Thoracic aorta (tissue), 2 donors: ENCODE data around the gene EXOC4. TPM values are rescaled to one million over a fixed set of nuclear protein-coding genes. Genes with fewer than 3 reads are reported as not detected.

Source experiments
- ATAC-seq: fragments of 150-250 bp; one replicate; pipeline ENCODE4 v1.8.0; 2017; ENCODE audit warnings: low read depth; ENCODE audit not compliant: insufficient number of reproducible peaks, low FRiP score
- DNase-seq: peaks from one replicate; pipeline ENCODE4 v3.0.0-alpha.2; 2020; ENCODE audit warnings: low spot score
- H3K27ac ChIP-seq, 2 donors: fragments of 200-600 bp; sonication (generic); 1 replicate in 1 of 2; 2 replicates in 1 of 2; pipeline ENCODE4 v1.5.1; 2016; ENCODE audit warnings: mild to moderate bottlenecking in 2 of 2, moderate library complexity in 2 of 2
- H3K27me3 ChIP-seq: fragments of 200-600 bp; sonication (generic); replicated peaks from 2 replicates; pipeline ENCODE4 v1.6.0; 2016; ENCODE audit warnings: mild to moderate bottlenecking; ENCODE audit not compliant: insufficient read depth
- H3K36me3 ChIP-seq: fragments of 200-600 bp; sonication (generic); one replicate; pipeline ENCODE4 v1.5.1; 2016
- H3K4me1 ChIP-seq, 2 donors: fragments of 200-600 bp; sonication (generic); 1 replicate in 1 of 2; 2 replicates in 1 of 2; pipeline versions ENCODE4 v1.5.1 to v1.6.0; 2016; ENCODE audit warnings: low read depth in 2 of 2, mild to moderate bottlenecking in 1 of 2; ENCODE audit not compliant: control insufficient read depth in 1 of 2
- H3K4me3 ChIP-seq: fragments of 200-600 bp; sonication (generic); 2 replicates; pipeline ENCODE4 v1.5.1; 2016; ENCODE audit warnings: mild to moderate bottlenecking
- H3K9me3 ChIP-seq: fragments of 200-600 bp; sonication (generic); 2 replicates; pipeline ENCODE4 v1.5.1; 2016
- CTCF ChIP-seq: fragments of 200-600 bp; sonication (generic); IDR thresholded peaks from one replicate; pipeline ENCODE4 v1.5.1; 2019; ENCODE audit warnings: antibody characterized with exemption
- total RNA-seq, 2 donors: library from RNA; depleted of rRNA; stranded (reverse); fragments of >200 nt; gene quantifications; one replicate each; pipeline versions ENCODE4 v1.1.0 to v1.2.3, GENCODE V29; 2016

Gene EXOC4
- total RNA-seq, 2 donors from 2014 or later = 65.3 to 72.8 TPM

- Histone ChIP-seq H3K4me1 (no peaks in the 10 kb centered on the region), H3K27ac (no peak overlapping the region), H3K27me3 (no peaks in the 10 kb centered on the region), H3K36me3 (no peaks in the 10 kb centered on the region), H3K4me3 (no peak overlapping the region), H3K9me3 (no peaks in the 10 kb centered on the region)
- TF ChIP-seq CTCF = no peak
- DNase-seq = no peak
- ATAC-seq = no peak
These were observed 702.3 kb downstream of the EXOC4 start for GRCh38 chr7:133955208-133955607.

GRCh38 chr7:133957845-133958244 lies 705.0 kb downstream of the EXOC4 start:
- H3K27me3 ChIP-seq = no peaks in the 10 kb centered on the region
- ATAC-seq (no peak), DNase-seq (no peak)
- no peaks in the 10 kb centered on the region for H3K9me3 ChIP-seq
- H3K4me3 ChIP-seq = no peak overlapping the region
- H3K27ac ChIP-seq = no peak overlapping the region
- no peaks in the 10 kb centered on the region for H3K36me3 ChIP-seq
- no peaks in the 10 kb centered on the region for H3K4me1 ChIP-seq
- no peak for TF ChIP-seq CTCF

- no peak for ATAC-seq
- TF ChIP-seq CTCF = no peak
- Histone ChIP-seq H3K9me3 (no peaks in the 10 kb centered on the region), H3K27me3 (no peaks in the 10 kb centered on the region), H3K4me1 (no peaks in the 10 kb centered on the region), H3K27ac (no peak overlapping the region), H3K4me3 (no peak overlapping the region), H3K36me3 (no peaks in the 10 kb centered on the region)
- DNase-seq = no peak
These were observed 705.9 kb downstream of the EXOC4 start for GRCh38 chr7:133958822-133959221.

- Histone ChIP-seq H3K27ac (no peak overlapping the region), H3K27me3 (no peaks in the 10 kb centered on the region), H3K4me1 (no peaks in the 10 kb centered on the region), H3K36me3 (no peaks in the 10 kb centered on the region), H3K4me3 (no peak overlapping the region), H3K9me3 (no peaks in the 10 kb centered on the region)
- DNase-seq (no peak), ATAC-seq (no peak)
- TF ChIP-seq CTCF = no peak
These were observed 706.6 kb downstream of the EXOC4 start for GRCh38 chr7:133959505-133959904.

- no peak for DNase-seq
- no peak for TF ChIP-seq CTCF
- H3K4me1 ChIP-seq = no peaks in the 10 kb centered on the region
- no peaks in the 10 kb centered on the region for H3K27me3 ChIP-seq
- no peak overlapping the region for H3K4me3 ChIP-seq
- peaks cover 7% of the 10 kb centered on the region for H3K9me3 ChIP-seq
- H3K27ac ChIP-seq = no peak overlapping the region
- no peaks in the 10 kb centered on the region for H3K36me3 ChIP-seq
- ATAC-seq = no peak
These were observed 708.8 kb downstream of the EXOC4 start for GRCh38 chr7:133961724-133962123.
